Caco-2 (cell line): ENCODE results near the gene CSF3R. TPM values are rescaled to one million over a fixed set of nuclear protein-coding genes. Genes with fewer than 3 reads are reported as not detected.

Source experiments
- BruUV-seq: library from RNA; stranded (reverse); fragments of 400-500 nt; replicated peaks from 2 replicates; lab custom pipeline; 2021; lab: Mats Ljungman, UMichigan
- CTCF ChIA-PET: fragments of 300-600 bp; sonication (Branson Sonifier 250); formaldehyde crosslinking; loops from one replicate; lab custom pipeline; 2022; ENCODE audit warnings: antibody characterized with exemption; lab: Charles Lee
- POLR2A ChIA-PET: fragments of 300-600 bp; sonication (Branson Sonifier 250); formaldehyde crosslinking; loops from one replicate; lab custom pipeline; 2022; ENCODE audit warnings: antibody characterized with exemption; lab: Charles Lee
- DNase-seq, 2 experiments: peaks; one replicate each; pipeline versions ENCODE4 v3.0.0 to v3.0.0-alpha.2; 2020 to 2022
- H3K27me3 ChIP-seq: replicated peaks from 2 replicates; pipeline ENCODE4 v1.6.0; 2011; ENCODE audit warnings: low read length; ENCODE audit not compliant: control insufficient read depth, insufficient read depth
- H3K36me3 ChIP-seq: 2 replicates; pipeline ENCODE4 v1.5.1; 2011; ENCODE audit warnings: low read length; ENCODE audit not compliant: control insufficient read depth, insufficient read depth
- H3K4me1 ChIP-seq: fragments of 250-450 bp; sonication (Bioruptor Pico); 2 replicates; pipeline ENCODE4 v1.5.1; 2020; ENCODE audit warnings: mild to moderate bottlenecking
- H3K4me3 ChIP-seq: 2 replicates; pipeline ENCODE4 v1.5.1; 2011; ENCODE audit warnings: low read depth, mild to moderate bottlenecking, control low read depth, low read length
- H3K9me3 ChIP-seq: fragments of 250-450 bp; sonication (Bioruptor Pico); 2 replicates; pipeline ENCODE4 v1.5.1; 2020; ENCODE audit warnings: mild to moderate bottlenecking, moderate library complexity
- H3K27ac Mint-ChIP-seq: one replicate; pipeline ENCODE4 v1.8.0; 2022; ENCODE audit warnings: mixed read lengths; ENCODE audit not compliant: unreplicated experiment
- H3K27me3 Mint-ChIP-seq: one replicate; pipeline ENCODE4 v1.8.0; 2022; ENCODE audit warnings: mixed read lengths; ENCODE audit not compliant: insufficient read depth, unreplicated experiment
- H3K36me3 Mint-ChIP-seq: one replicate; pipeline ENCODE4 v1.8.0; 2022; ENCODE audit warnings: mild to moderate bottlenecking, mixed read lengths; ENCODE audit not compliant: insufficient read depth, unreplicated experiment
- H3K4me1 Mint-ChIP-seq: one replicate; pipeline ENCODE4 v1.8.0; 2022; ENCODE audit warnings: low read depth, mixed read lengths; ENCODE audit not compliant: unreplicated experiment
- H3K4me3 Mint-ChIP-seq: one replicate; pipeline ENCODE4 v1.8.0; 2022; ENCODE audit warnings: mild to moderate bottlenecking, moderate library complexity, mixed read lengths; ENCODE audit not compliant: unreplicated experiment
- H3K9me3 Mint-ChIP-seq: one replicate; pipeline ENCODE4 v1.8.0; 2022; ENCODE audit warnings: mixed read lengths; ENCODE audit not compliant: unreplicated experiment
- intact Hi-C: fragments of 100-400 bp; cut with micrococcal nuclease; formaldehyde crosslinking; loops from one replicate; pipeline ENCODE4 v1.10.0; 2022; ENCODE audit not compliant: unreplicated experiment
- total RNA-seq: library from RNA; stranded (reverse); gene quantifications from 2 replicates; pipeline ENCODE4 v1.2.3, GENCODE V29; 2022
- TF ChIP-seq, protein P1 (sequence below), 2 experiments: fragments of 200-600 bp in 1 of 2; IDR thresholded peaks; 1 replicate in 1 of 2; 2 replicates in 1 of 2; pipeline versions ENCODE4 v1.5.1 to v1.8.0; 2011 to 2022; ENCODE audit warnings: antibody characterized with exemption in 1 of 2, control low read depth in 1 of 2, inconsistent platforms in 1 of 2, low read depth in 1 of 2, low read length in 1 of 2, mild to moderate bottlenecking in 1 of 2, moderate library complexity in 1 of 2; ENCODE audit not compliant: insufficient read depth in 1 of 2, severe bottlenecking in 1 of 2, unreplicated experiment in 1 of 2

CSF3R gene
- total RNA-seq, 1 experiment from 2014 or later, result 1.4 TPM

DNA sequence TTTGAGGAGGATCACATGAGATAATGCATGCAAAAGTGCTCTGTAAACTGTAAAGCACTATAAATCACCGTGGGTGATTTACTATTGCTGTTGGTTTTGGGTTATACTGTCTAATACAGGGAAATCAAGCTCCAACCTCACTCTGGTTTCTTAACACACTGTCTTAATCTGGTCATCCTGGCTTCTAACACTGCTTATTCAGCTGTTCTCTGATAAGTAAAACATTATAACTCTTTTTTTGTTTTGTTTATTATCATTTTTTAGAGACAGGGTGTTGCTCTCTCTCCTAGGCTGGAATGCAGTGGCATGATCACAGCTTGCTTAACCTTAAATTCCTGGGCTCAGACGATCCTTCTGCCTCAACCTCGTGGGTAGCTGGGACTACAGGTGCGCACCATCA, 63.1 kb downstream of the CSF3R start:
- H3K36me3 Mint-ChIP-seq, result no peaks in the 10 kb centered on the region
- Histone ChIP-seq H3K9me3 (no peaks in the 10 kb centered on the region), H3K27me3 (no peaks in the 10 kb centered on the region), H3K4me1 (no peaks in the 10 kb centered on the region), H3K4me3 (no peak overlapping the region), H3K36me3 (no peaks in the 10 kb centered on the region)
- H3K27me3 Mint-ChIP-seq, result no peaks in the 10 kb centered on the region
- intact Hi-C loops, result no loop called here
- no peak for DNase-seq
- POLR2A ChIA-PET, result interaction anchor here (1.1 kb wide), 1 partner anchor 33 kb away, joined by 3 read pairs; no protein-coding TSS in a partner anchor
- TF ChIP-seq, protein P1, sequence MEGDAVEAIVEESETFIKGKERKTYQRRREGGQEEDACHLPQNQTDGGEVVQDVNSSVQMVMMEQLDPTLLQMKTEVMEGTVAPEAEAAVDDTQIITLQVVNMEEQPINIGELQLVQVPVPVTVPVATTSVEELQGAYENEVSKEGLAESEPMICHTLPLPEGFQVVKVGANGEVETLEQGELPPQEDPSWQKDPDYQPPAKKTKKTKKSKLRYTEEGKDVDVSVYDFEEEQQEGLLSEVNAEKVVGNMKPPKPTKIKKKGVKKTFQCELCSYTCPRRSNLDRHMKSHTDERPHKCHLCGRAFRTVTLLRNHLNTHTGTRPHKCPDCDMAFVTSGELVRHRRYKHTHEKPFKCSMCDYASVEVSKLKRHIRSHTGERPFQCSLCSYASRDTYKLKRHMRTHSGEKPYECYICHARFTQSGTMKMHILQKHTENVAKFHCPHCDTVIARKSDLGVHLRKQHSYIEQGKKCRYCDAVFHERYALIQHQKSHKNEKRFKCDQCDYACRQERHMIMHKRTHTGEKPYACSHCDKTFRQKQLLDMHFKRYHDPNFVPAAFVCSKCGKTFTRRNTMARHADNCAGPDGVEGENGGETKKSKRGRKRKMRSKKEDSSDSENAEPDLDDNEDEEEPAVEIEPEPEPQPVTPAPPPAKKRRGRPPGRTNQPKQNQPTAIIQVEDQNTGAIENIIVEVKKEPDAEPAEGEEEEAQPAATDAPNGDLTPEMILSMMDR (IDR thresholded peaks at IDR 0.05; ENCODE audit: insufficient read depth in 1 of 2, low read depth in 1 of 2, low read length in 1 of 2, severe bottlenecking in 1 of 2, unreplicated experiment in 1 of 2), result no peak
- H3K4me1 Mint-ChIP-seq, result no peaks in the 10 kb centered on the region
- CTCF ChIA-PET, result interaction anchor here (0.5 to 0.7 kb wide), 2 partner anchors 324 to 1516 kb away, joined by 3 to 6 read pairs; no protein-coding TSS in a partner anchor
- peaks cover 3% of the 10 kb centered on the region for H3K9me3 Mint-ChIP-seq
- H3K4me3 Mint-ChIP-seq, result no peak overlapping the region
- H3K27ac Mint-ChIP-seq, result no peak overlapping the region
- no TSS peak for BruUV-seq

DNA sequence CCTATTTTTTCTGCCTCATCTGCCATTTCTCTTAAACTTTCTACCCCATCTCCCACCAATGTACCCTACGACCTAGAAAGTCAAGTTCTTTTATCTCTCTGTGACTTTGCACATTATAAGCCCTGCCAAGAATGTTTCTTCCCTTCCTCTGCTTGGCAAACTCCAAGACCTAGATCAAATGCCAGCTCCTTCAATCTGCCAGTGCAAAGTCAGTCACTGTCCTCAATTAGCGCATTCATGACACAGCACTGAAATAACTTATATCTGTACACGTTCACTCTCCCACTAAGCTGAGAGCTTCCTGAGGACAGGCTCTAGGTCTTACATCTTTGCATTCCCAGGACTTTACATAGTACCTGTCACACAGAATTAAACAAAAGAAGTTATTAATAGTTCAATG, 63.6 kb downstream of the CSF3R start:
- H3K27ac Mint-ChIP-seq, result no peak overlapping the region
- Histone ChIP-seq H3K36me3 (no peaks in the 10 kb centered on the region), H3K4me1 (no peaks in the 10 kb centered on the region), H3K4me3 (no peak overlapping the region), H3K9me3 (no peaks in the 10 kb centered on the region), H3K27me3 (no peaks in the 10 kb centered on the region)
- no peak for DNase-seq
- no peaks in the 10 kb centered on the region for H3K4me1 Mint-ChIP-seq
- POLR2A ChIA-PET, result interaction anchor here (1.1 kb wide), 1 partner anchor 33 kb away, joined by 3 read pairs; no protein-coding TSS in a partner anchor
- intact Hi-C loops, result no loop called here
- no peak overlapping the region for H3K4me3 Mint-ChIP-seq
- peaks cover 8% of the 10 kb centered on the region for H3K9me3 Mint-ChIP-seq
- CTCF ChIA-PET, result interaction anchor here (0.5 to 0.7 kb wide), 2 partner anchors 50 to 324 kb away, joined by 4 to 6 read pairs; no protein-coding TSS in a partner anchor
- no TSS peak for BruUV-seq
- H3K27me3 Mint-ChIP-seq, result no peaks in the 10 kb centered on the region
- TF ChIP-seq, protein P1 (IDR thresholded peaks at IDR 0.05; ENCODE audit: insufficient read depth in 1 of 2, low read depth in 1 of 2, low read length in 1 of 2, severe bottlenecking in 1 of 2, unreplicated experiment in 1 of 2), result no peak
- H3K36me3 Mint-ChIP-seq, result no peaks in the 10 kb centered on the region

- Mint-ChIP-seq H3K27ac (no peak overlapping the region), H3K36me3 (no peaks in the 10 kb centered on the region), H3K4me3 (no peak overlapping the region), H3K9me3 (peaks cover 8% of the 10 kb centered on the region), H3K27me3 (no peaks in the 10 kb centered on the region), H3K4me1 (no peaks in the 10 kb centered on the region)
- DNase-seq, result no peak
- H3K4me3 ChIP-seq, result no peak overlapping the region
- H3K4me1 ChIP-seq, result no peaks in the 10 kb centered on the region
- TF ChIP-seq, protein P1 (IDR thresholded peaks at IDR 0.05; ENCODE audit: insufficient read depth in 1 of 2, low read depth in 1 of 2, low read length in 1 of 2, severe bottlenecking in 1 of 2, unreplicated experiment in 1 of 2), result no peak
- no peaks in the 10 kb centered on the region for H3K27me3 ChIP-seq
- POLR2A ChIA-PET, result no interaction called here
- no peaks in the 10 kb centered on the region for H3K9me3 ChIP-seq
- intact Hi-C loops, result no loop called here
- CTCF ChIA-PET, result no interaction called here
- H3K36me3 ChIP-seq, result no peaks in the 10 kb centered on the region
- no TSS peak for BruUV-seq
Measured at GRCh38 chr1:36417931-36418330, 64.8 kb downstream of the CSF3R start.

Other genes starting within 250 kb of the CSF3R start
- 12.1 and 12.4 TPM in 2 replicates for gene SH3D21, start 176.5 kb downstream of the CSF3R start, total RNA-seq
- 4.1 and 5.5 TPM in 2 replicates for gene EVA1B, start 159.3 kb downstream of the CSF3R start, total RNA-seq
- gene STK40, start 97.0 kb downstream of the CSF3R start, total RNA-seq, result 26.7 and 29.7 TPM in 2 replicates
- gene LSM10, start 85.0 kb downstream of the CSF3R start, total RNA-seq, result 19.6 and 20.7 TPM in 2 replicates
- 0.51 and 0.91 TPM in 2 replicates for gene OSCP1, start 32.5 kb downstream of the CSF3R start, total RNA-seq
- gene MRPS15, start 18.5 kb downstream of the CSF3R start, total RNA-seq, result 70.2 and 77.0 TPM in 2 replicates